Vagina (tissue), 2 donors: ENCODE data around the gene SLC10A3. TPM values are rescaled to one million over a fixed set of nuclear protein-coding genes. Genes with fewer than 3 reads are reported as not detected.

Experiments
- DNase-seq, 2 donors: peaks; one replicate each; pipeline ENCODE4 v3.0.0-alpha.2; 2017; ENCODE audit errors: extremely low spot score in 2 of 2
- H3K27ac ChIP-seq: fragments of 200-600 bp; sonication (generic); one replicate; pipeline ENCODE4 v1.5.1; 2019
- H3K27me3 ChIP-seq: fragments of 200-600 bp; sonication (generic); one replicate; pipeline ENCODE4 v1.5.1; 2019
- H3K36me3 ChIP-seq, 2 donors: fragments of 200-600 bp; sonication (generic); one replicate each; pipeline ENCODE4 v1.5.1; 2017 to 2019
- H3K4me1 ChIP-seq: fragments of 200-600 bp; sonication (generic); one replicate; pipeline ENCODE4 v1.5.1; 2019
- H3K4me3 ChIP-seq, 2 donors: fragments of 200-600 bp; sonication (generic); 1 replicate in 1 of 2; 2 replicates in 1 of 2; pipeline ENCODE4 v1.5.1; 2016 to 2019
- H3K9me3 ChIP-seq: fragments of 200-600 bp; sonication (generic); one replicate; pipeline ENCODE4 v1.5.1; 2019
- POLR2A ChIP-seq, 2 donors: fragments of 450-650 bp; IDR thresholded peaks; one replicate each; pipeline ENCODE4 v1.6.1; 2017; ENCODE audit warnings: antibody characterized with exemption in 2 of 2, mild to moderate bottlenecking in 2 of 2, moderate library complexity in 2 of 2
- POLR2AphosphoS5 ChIP-seq, 2 donors: sonication (generic); formaldehyde crosslinking; IDR thresholded peaks; one replicate each; pipeline ENCODE4 v1.9.0; 2017; ENCODE audit warnings: antibody characterized with exemption in 2 of 2, mild to moderate bottlenecking in 2 of 2, low read depth in 1 of 2; ENCODE audit not compliant: insufficient read depth in 1 of 2
- intact Hi-C: fragments of 100-400 bp; cut with DNase I; formaldehyde crosslinking; loops from one replicate; pipeline ENCODE4 v1.15.1; 2023
- total RNA-seq: library from RNA; depleted of rRNA; stranded (reverse); fragments of >200 nt; gene quantifications from one replicate; pipeline ENCODE4 v1.2.3, GENCODE V29; 2016
- TF ChIP-seq, protein P1 (sequence below), 3 experiments: fragments of 450-650 bp in 2 of 3; fragments of 200-600 bp in 1 of 3; sonication (generic) in 1 of 3; IDR thresholded peaks; one replicate each; pipeline ENCODE4 v1.5.1; 2017 to 2019; ENCODE audit warnings: antibody characterized with exemption in 3 of 3, mild to moderate bottlenecking in 2 of 3, moderate library complexity in 2 of 3

Gene SLC10A3
- total RNA-seq, 1 donor from 2014 or later = 28.2 TPM

DNA sequence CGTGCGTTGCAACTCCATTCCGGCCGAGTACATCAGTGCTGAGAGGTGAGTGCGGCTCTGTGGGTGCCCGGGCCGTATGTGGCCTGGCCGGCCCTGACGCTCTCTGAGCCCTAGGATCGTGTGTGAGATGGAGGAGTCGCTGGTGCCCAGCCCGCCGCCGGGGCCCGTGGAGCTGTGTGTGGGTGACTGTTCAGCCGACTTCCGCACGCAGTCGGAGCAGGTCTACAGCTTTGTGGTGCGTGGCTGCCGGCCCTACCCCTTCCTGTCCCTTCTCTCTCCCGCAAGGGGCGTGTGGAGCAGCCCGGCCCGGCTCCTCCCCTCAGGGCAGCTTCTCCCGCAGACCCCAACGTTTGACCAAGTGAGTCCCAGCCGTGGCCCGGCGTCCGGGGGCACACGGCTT, 24.4 kb downstream of the SLC10A3 start:
- DNase-seq = no peak
- Histone ChIP-seq H3K9me3 (no peaks in the 10 kb centered on the region), H3K36me3 (peaks cover 0 to 52% of the 10 kb centered on the region in 2 donors), H3K4me3 (no peak overlapping the region), H3K27ac (no peak overlapping the region), H3K27me3 (no peaks in the 10 kb centered on the region), H3K4me1 (no peaks in the 10 kb centered on the region)
- intact Hi-C loops = no loop called here
- no peak for TF ChIP-seq POLR2AphosphoS5 (IDR thresholded peaks at IDR 0.05; ENCODE audit: insufficient read depth in 1 of 2, low read depth in 1 of 2)
- TF ChIP-seq POLR2A (IDR thresholded peaks at IDR 0.05) = no peak
- TF ChIP-seq, protein P1, sequence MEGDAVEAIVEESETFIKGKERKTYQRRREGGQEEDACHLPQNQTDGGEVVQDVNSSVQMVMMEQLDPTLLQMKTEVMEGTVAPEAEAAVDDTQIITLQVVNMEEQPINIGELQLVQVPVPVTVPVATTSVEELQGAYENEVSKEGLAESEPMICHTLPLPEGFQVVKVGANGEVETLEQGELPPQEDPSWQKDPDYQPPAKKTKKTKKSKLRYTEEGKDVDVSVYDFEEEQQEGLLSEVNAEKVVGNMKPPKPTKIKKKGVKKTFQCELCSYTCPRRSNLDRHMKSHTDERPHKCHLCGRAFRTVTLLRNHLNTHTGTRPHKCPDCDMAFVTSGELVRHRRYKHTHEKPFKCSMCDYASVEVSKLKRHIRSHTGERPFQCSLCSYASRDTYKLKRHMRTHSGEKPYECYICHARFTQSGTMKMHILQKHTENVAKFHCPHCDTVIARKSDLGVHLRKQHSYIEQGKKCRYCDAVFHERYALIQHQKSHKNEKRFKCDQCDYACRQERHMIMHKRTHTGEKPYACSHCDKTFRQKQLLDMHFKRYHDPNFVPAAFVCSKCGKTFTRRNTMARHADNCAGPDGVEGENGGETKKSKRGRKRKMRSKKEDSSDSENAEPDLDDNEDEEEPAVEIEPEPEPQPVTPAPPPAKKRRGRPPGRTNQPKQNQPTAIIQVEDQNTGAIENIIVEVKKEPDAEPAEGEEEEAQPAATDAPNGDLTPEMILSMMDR (IDR thresholded peaks at IDR 0.05) = no peak

DNA sequence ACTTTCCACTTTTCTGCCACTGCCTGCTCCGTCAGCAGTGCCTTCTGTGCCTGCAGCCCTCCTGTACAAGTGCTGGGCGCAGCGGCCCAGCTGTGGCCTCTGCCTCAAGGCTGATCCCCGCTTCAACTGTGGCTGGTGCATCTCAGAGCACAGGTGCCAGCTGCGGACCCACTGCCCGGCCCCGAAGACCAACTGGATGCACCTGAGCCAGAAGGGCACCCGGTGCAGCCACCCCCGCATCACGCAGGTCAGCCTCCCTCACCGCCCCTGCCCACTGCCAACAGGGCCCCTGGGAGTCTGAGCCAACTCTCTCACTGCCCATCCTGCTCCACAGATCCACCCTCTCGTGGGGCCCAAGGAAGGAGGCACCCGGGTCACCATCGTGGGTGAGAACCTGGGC, 24.8 kb downstream of the SLC10A3 start:
- Histone ChIP-seq H3K27me3 (no peaks in the 10 kb centered on the region), H3K36me3 (peaks cover 0 to 50% of the 10 kb centered on the region in 2 donors), H3K4me1 (peaks cover 2% of the 10 kb centered on the region), H3K27ac (no peak overlapping the region), H3K4me3 (no peak overlapping the region), H3K9me3 (no peaks in the 10 kb centered on the region)
- DNase-seq = no peak
- intact Hi-C loops = no loop called here
- TF ChIP-seq, protein P1 (IDR thresholded peaks at IDR 0.05) = no peak

DNA sequence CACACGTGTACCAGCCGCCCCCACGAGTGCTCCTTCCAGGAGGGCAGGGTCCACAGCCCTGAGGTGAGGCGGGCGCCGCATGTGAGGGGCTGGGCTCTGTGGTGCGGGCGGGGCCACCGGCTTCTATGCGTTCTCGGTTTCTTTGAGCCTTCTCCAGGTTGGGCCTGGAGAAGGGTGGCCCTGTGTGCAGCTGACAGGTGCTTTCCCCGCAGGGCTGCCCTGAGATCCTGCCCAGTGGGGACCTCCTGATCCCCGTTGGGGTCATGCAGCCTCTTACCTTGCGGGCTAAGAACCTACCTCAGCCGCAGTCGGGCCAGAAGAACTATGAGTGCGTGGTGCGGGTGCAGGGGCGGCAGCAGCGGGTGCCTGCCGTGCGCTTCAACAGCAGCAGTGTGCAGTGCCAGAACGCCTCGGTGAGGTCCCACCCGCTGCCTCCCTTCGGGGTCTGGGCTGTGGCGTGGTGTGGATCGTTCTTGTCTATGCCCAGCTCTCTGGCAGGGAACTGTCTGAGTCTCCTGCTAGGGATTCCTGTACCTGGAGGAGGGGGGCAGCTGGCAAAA, 25.5 kb downstream of the SLC10A3 start:
- peaks cover 9% of the 10 kb centered on the region for H3K4me1 ChIP-seq
- H3K36me3 ChIP-seq = peaks cover 0 to 45% of the 10 kb centered on the region in 2 donors
- intact Hi-C loops = no loop called here

DNA sequence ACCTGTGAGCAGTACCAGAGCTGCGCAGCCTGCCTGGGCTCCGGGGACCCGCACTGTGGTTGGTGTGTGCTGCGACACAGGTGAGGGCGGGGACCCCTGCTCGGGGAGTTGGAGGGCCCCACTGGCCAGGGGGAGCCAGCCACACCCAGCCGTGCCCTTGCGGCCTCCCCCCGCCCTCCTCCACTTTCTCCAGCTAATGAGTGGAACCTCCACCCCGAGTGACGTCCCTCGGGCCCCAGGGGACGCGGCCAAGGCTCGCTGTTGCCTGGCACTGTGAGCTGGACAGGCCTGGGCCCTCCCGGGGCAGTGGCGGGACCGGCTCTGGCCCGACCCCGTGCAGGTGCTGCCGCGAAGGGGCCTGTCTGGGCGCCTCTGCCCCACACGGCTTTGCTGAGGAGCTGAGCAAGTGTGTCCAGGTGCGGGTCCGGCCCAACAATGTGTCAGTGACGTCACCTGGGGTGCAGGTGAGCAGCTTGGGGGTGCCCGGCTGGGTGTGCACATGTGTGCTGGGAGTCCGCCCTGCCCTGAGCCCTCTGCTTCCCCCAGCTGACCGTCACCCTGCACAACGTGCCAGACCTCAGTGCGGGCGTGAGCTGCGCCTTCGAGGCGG, 26.7 kb downstream of the SLC10A3 start:
- Histone ChIP-seq H3K27ac (no peak overlapping the region), H3K9me3 (no peaks in the 10 kb centered on the region), H3K36me3 (peaks cover 0 to 34% of the 10 kb centered on the region in 2 donors), H3K27me3 (no peaks in the 10 kb centered on the region), H3K4me3 (no peak overlapping the region), H3K4me1 (peaks cover 17% of the 10 kb centered on the region)
- TF ChIP-seq, protein P1 (IDR thresholded peaks at IDR 0.05) = no peak
- TF ChIP-seq POLR2AphosphoS5 (IDR thresholded peaks at IDR 0.05; ENCODE audit: insufficient read depth in 1 of 2, low read depth in 1 of 2) (no peak), POLR2A (IDR thresholded peaks at IDR 0.05) (no peak)
- intact Hi-C loops = no loop called here
- no peak for DNase-seq

More for the DNA sequence above, 25.5 kb downstream of the SLC10A3 start:
- DNase-seq = no peak
- Histone ChIP-seq H3K27ac (no peak overlapping the region), H3K9me3 (no peaks in the 10 kb centered on the region), H3K4me3 (no peak overlapping the region), H3K27me3 (no peaks in the 10 kb centered on the region)
- no peak for TF ChIP-seq POLR2A (IDR thresholded peaks at IDR 0.05)
- TF ChIP-seq, protein P1 (IDR thresholded peaks at IDR 0.05) = no peak
- no peak for TF ChIP-seq POLR2AphosphoS5 (IDR thresholded peaks at IDR 0.05; ENCODE audit: insufficient read depth in 1 of 2, low read depth in 1 of 2)

DNA sequence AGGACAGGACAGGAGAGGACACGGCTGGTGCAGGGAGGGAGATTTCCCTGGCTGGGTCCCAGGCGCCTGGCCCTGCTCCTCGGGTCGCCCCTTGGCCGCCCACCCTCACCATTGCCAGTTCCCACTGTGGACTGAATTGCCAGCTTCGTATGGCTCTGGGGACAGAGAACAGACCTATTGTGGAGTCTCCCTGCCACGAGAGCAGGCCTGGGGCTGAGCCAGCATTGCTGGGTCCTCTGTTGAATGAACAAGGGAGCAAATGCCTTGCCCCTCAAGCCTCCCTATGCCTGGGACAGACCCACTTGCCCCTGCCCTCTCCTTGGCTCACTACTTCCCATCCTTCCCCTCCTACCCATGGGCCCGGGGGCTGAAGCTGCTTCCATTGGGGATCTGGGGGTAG, 28.0 kb downstream of the SLC10A3 start:
- intact Hi-C loops = no loop called here
- H3K36me3 ChIP-seq = peaks cover 0 to 21% of the 10 kb centered on the region in 2 donors
- no peaks in the 10 kb centered on the region for H3K27me3 ChIP-seq
- H3K9me3 ChIP-seq = no peaks in the 10 kb centered on the region
- no peak overlapping the region for H3K4me3 ChIP-seq
- H3K4me1 ChIP-seq = peaks cover 17% of the 10 kb centered on the region
- H3K27ac ChIP-seq = no peak overlapping the region
- TF ChIP-seq POLR2A (IDR thresholded peaks at IDR 0.05) (no peak), POLR2AphosphoS5 (IDR thresholded peaks at IDR 0.05; ENCODE audit: insufficient read depth in 1 of 2, low read depth in 1 of 2) (no peak)
- TF ChIP-seq, protein P1 (IDR thresholded peaks at IDR 0.05) = no peak
- DNase-seq = no peak
